GM23248 (cell line): ENCODE results near the gene GALNT1. TPM values are rescaled to one million over a fixed set of nuclear protein-coding genes. Genes with fewer than 3 reads are reported as not detected.

Experiments used
- DNase-seq: peaks from one replicate; pipeline ENCODE4 v3.0.0-alpha.2; 2015
- H2AFZ ChIP-seq: fragments of 200-600 bp; sonication (generic); 2 replicates; pipeline ENCODE4 v1.6.1; 2016; ENCODE audit warnings: antibody characterized with exemption
- H3F3A ChIP-seq: fragments of 200-600 bp; sonication (generic); 2 replicates; pipeline ENCODE4 v1.6.1; 2016; ENCODE audit warnings: mild to moderate bottlenecking, antibody characterized with exemption, mixed run types; ENCODE audit not compliant: insufficient read depth
- H3K27ac ChIP-seq: fragments of 200-600 bp; sonication (generic); 2 replicates; pipeline ENCODE4 v1.5.1; 2016; ENCODE audit warnings: mild to moderate bottlenecking
- H3K27me3 ChIP-seq: fragments of 200-600 bp; sonication (generic); replicated peaks from 2 replicates; pipeline ENCODE4 v1.6.1; 2016; ENCODE audit warnings: mild to moderate bottlenecking; ENCODE audit not compliant: insufficient read depth
- H3K36me3 ChIP-seq: fragments of 200-600 bp; sonication (generic); 2 replicates; pipeline ENCODE4 v1.6.1; 2016; ENCODE audit warnings: low read depth, mild to moderate bottlenecking
- H3K4me1 ChIP-seq: fragments of 200-600 bp; sonication (generic); 2 replicates; pipeline ENCODE4 v1.6.1; 2016; ENCODE audit warnings: mild to moderate bottlenecking; ENCODE audit not compliant: insufficient read depth
- H3K4me2 ChIP-seq: fragments of 200-600 bp; sonication (generic); one replicate; pipeline ENCODE4 v1.6.1; 2016; ENCODE audit warnings: mild to moderate bottlenecking; ENCODE audit not compliant: unreplicated experiment
- H3K4me3 ChIP-seq: fragments of 200-600 bp; sonication (generic); 2 replicates; pipeline ENCODE4 v1.5.1; 2016; ENCODE audit warnings: mild to moderate bottlenecking
- H3K79me2 ChIP-seq: fragments of 200-600 bp; sonication (generic); 2 replicates; pipeline ENCODE4 v1.6.1; 2016; ENCODE audit warnings: mild to moderate bottlenecking; ENCODE audit not compliant: insufficient read depth
- H3K9ac ChIP-seq: fragments of 200-600 bp; sonication (generic); 2 replicates; pipeline ENCODE4 v1.6.1; 2016; ENCODE audit warnings: mild to moderate bottlenecking
- H3K9me2 ChIP-seq: fragments of 200-600 bp; sonication (generic); 2 replicates; pipeline ENCODE4 v1.6.1; 2016; ENCODE audit warnings: mixed run types, mild to moderate bottlenecking, moderate library complexity; ENCODE audit not compliant: insufficient read depth
- H3K9me3 ChIP-seq: fragments of 200-600 bp; sonication (generic); one replicate; pipeline ENCODE4 v1.6.1; 2017; ENCODE audit warnings: low read depth
- H4K20me1 ChIP-seq: fragments of 200-600 bp; sonication (generic); 2 replicates; pipeline ENCODE4 v1.6.0; 2016; ENCODE audit not compliant: insufficient read depth
- EZH2 ChIP-seq: fragments of 200-600 bp; sonication (generic); IDR thresholded peaks from 2 replicates; pipeline ENCODE4 v1.6.1; 2018; ENCODE audit warnings: antibody characterized with exemption, mild to moderate bottlenecking; ENCODE audit not compliant: insufficient read depth, poor library complexity, severe bottlenecking
- EZH2phosphoT487 ChIP-seq: fragments of 200-600 bp; sonication (generic); IDR thresholded peaks from 2 replicates; pipeline ENCODE4 v1.6.1; 2018; ENCODE audit warnings: antibody characterized with exemption, moderate library complexity, mild to moderate bottlenecking, low read depth; ENCODE audit not compliant: insufficient read depth
- WGBS, 2 experiments: methylation state at CpG; one replicate each; pipeline ENCODE4 v1.1.6; 2015 to 2017; ENCODE audit warnings: low lambda C conversion rate in 2 of 2, low coverage in 1 of 2; ENCODE audit errors: missing lambda C conversion rate in 2 of 2; 5-methylcytosine and 5-hydroxymethylcytosine counted together
- in situ Hi-C: fragments of 300-500 bp; cut with MboI; formaldehyde crosslinking; loops from 2 replicates; pipeline ENCODE4 v1.15.0; 2020
- polyA plus RNA-seq: library from polyadenylated mRNA; unstranded; fragments of >200 nt; fragmentation: Nextera tagmentation; extraction: Ambion mirVana; gene quantifications from 2 replicates; pipeline ENCODE4 v1.2.1, GENCODE V29; 2016
- total RNA-seq: library from RNA; depleted of rRNA; stranded (reverse); fragments of >200 nt; shearing (Covaris generic); gene quantifications from 2 replicates; pipeline ENCODE4 v1.2.3, GENCODE V29; 2014; rRNA removed

The GALNT1 gene
- 65.4 and 68.0 TPM in 2 replicates for total RNA-seq
- 10.1 and 11.9 TPM in 2 replicates for polyA plus RNA-seq

- H3K4me1 ChIP-seq: peaks cover 16% of the 10 kb centered on the region
- H3K79me2 ChIP-seq: peaks cover 46% of the 10 kb centered on the region
- no peaks in the 10 kb centered on the region for H4K20me1 ChIP-seq
- 0 to 3% methylated on average over 1 to 11 of the region's 74 CpGs for WGBS, 2 experiments
- no peaks in the 10 kb centered on the region for H3K36me3 ChIP-seq
- peak; percentile 55 for DNase-seq
- peak within 1 kb of the TSS; percentile 89 for H3K9ac ChIP-seq
- no peaks in the 10 kb centered on the region for H3K27me3 ChIP-seq
- no peaks in the 10 kb centered on the region for H3K9me2 ChIP-seq
- no peak for TF ChIP-seq EZH2
- TF ChIP-seq EZH2phosphoT487: no peak
- H3K4me3 ChIP-seq: peak within 1 kb of the TSS; percentile 92
- H3K27ac ChIP-seq: peak within 1 kb of the TSS; percentile 66
- peak within 1 kb of the TSS; percentile 92 for H3K4me2 ChIP-seq
- in situ Hi-C loops: no loop called here
- peak within 1 kb of the TSS; percentile 88 for H2AFZ ChIP-seq
- peaks cover 3% of the 10 kb centered on the region for H3F3A ChIP-seq
- no peaks in the 10 kb centered on the region for H3K9me3 ChIP-seq
These were observed at the start of gene GALNT1 for GRCh38 chr18:35581546-35581897. Gene GALNT1, plus strand, starts transcription at chr18:35581740. Its CDS starts 72,923 bp downstream, at chr18:35654663.

DNA sequence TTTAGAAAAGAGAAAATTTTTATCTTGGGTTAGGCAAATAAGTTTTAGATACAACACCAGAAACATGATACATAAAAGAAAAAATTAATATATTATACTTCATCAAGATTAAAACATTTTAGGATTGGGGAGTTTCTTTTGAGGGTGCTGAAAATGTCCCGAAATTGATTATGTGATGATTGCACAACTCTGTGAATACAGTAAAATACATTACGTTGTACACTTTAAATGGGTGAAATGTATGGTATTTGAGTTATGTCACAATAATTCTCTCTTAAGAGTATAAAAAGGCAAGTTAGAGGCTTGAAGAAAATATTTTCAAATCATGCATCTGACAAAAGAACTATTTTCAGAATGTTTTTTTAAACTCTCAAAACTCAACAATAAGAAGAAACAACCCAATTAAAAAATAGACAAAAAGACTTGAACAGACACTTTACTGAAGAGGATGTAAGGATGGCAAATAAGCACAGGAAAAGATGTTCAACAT lies 47.6 kb upstream of the GALNT1 start:
- H3K9ac ChIP-seq: no peak overlapping the region
- H3K27me3 ChIP-seq: 0 out of 2 replicates have a peak, but pooled peaks cover under 1% of the 10 kb centered on the region
- 42 to 47% methylated on average over 2 of the region's 2 CpGs for WGBS, 2 experiments
- no peak overlapping the region for H3K27ac ChIP-seq
- H3K9me2 ChIP-seq: no peaks in the 10 kb centered on the region
- no peaks in the 10 kb centered on the region for H3F3A ChIP-seq
- H3K79me2 ChIP-seq: no peaks in the 10 kb centered on the region
- no peak overlapping the region for H3K4me3 ChIP-seq
- no peak overlapping the region for H2AFZ ChIP-seq
- H3K4me2 ChIP-seq: no peak overlapping the region
- in situ Hi-C loops: no loop called here
- TF ChIP-seq EZH2 (no peak), EZH2phosphoT487 (no peak)
- no peak for DNase-seq
- no peaks in the 10 kb centered on the region for H3K36me3 ChIP-seq
- no peaks in the 10 kb centered on the region for H3K9me3 ChIP-seq
- no peaks in the 10 kb centered on the region for H4K20me1 ChIP-seq
- H3K4me1 ChIP-seq: no peaks in the 10 kb centered on the region

DNA sequence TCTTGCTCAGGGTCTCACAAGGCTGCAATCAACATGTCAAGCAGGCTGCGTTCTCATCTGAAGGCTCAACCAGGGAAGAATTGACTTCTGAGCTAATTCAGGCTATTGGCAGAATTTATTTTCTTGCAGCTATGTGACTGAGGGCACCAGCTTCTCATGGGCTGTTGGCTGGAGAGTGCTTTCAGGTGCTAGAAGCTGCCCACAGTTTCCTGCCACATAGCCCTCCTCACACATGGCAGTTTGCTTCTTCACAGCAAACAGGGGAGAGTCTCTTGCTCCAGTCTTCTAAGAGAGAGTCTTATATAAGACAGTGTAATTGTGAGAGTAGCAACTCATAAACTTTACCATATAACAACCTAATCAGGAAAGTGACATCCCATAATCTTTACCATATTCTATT lies 46.2 kb upstream of the GALNT1 start:
- DNase-seq: no peak
- 50 to 78% methylated on average over 1 of the region's 1 CpG for WGBS, 2 experiments
- no peaks in the 10 kb centered on the region for H3K9me3 ChIP-seq
- 0 out of 2 replicates have a peak, but pooled peaks cover 6% of the 10 kb centered on the region for H3K27me3 ChIP-seq
- H3K4me2 ChIP-seq: no peak overlapping the region
- TF ChIP-seq EZH2phosphoT487: no peak
- TF ChIP-seq EZH2: no peak
- H3K9ac ChIP-seq: no peak overlapping the region
- no peak overlapping the region for H3K4me3 ChIP-seq
- in situ Hi-C loops: no loop called here
- H3K79me2 ChIP-seq: no peaks in the 10 kb centered on the region
- H4K20me1 ChIP-seq: no peaks in the 10 kb centered on the region
- no peaks in the 10 kb centered on the region for H3F3A ChIP-seq
- no peaks in the 10 kb centered on the region for H3K4me1 ChIP-seq
- no peak overlapping the region for H2AFZ ChIP-seq
- H3K9me2 ChIP-seq: no peaks in the 10 kb centered on the region
- H3K36me3 ChIP-seq: no peaks in the 10 kb centered on the region
- H3K27ac ChIP-seq: no peak overlapping the region

DNA sequence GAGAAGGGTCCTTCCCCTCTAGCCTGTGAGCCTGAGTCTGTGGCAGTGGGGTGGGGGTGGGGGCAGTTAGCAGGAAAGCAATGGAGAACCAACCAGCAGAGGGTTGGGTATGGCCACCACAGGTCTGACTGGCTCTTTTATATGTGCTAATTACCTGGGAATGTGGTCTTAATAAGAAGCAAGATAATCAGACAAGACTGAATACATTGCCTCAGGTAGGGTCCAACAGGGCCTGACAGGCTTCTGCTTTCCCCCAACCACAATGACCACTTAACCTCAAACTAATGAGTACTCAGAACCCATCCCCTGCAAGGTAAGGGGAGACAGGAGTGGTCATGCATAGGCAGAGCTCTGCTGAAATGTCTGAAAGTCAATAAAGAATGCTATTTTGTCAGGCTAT lies 39.2 kb upstream of the GALNT1 start:
- Histone ChIP-seq H2AFZ (no peak overlapping the region), H3K27me3 (peaks cover 11% of the 10 kb centered on the region; the same call in 1 of the 2 replicates), H3K4me3 (no peak overlapping the region), H3K36me3 (no peaks in the 10 kb centered on the region), H3K27ac (no peak overlapping the region), H3K9ac (no peak overlapping the region), H3K4me2 (no peak overlapping the region), H4K20me1 (no peaks in the 10 kb centered on the region), H3F3A (no peaks in the 10 kb centered on the region), H3K4me1 (no peaks in the 10 kb centered on the region), H3K79me2 (no peaks in the 10 kb centered on the region), H3K9me3 (no peaks in the 10 kb centered on the region), H3K9me2 (no peaks in the 10 kb centered on the region)
- TF ChIP-seq EZH2phosphoT487 (no peak), EZH2 (no peak)
- in situ Hi-C loops: no loop called here
- no peak for DNase-seq
